Left hindlimb (tissue), 1 donor: ENCODE data around the gene PTGER2.

Experiments used
- DNase-seq: peaks from one replicate; pipeline ENCODE4 v3.0.0-alpha.2; 2018

PTGER2 gene

DNA sequence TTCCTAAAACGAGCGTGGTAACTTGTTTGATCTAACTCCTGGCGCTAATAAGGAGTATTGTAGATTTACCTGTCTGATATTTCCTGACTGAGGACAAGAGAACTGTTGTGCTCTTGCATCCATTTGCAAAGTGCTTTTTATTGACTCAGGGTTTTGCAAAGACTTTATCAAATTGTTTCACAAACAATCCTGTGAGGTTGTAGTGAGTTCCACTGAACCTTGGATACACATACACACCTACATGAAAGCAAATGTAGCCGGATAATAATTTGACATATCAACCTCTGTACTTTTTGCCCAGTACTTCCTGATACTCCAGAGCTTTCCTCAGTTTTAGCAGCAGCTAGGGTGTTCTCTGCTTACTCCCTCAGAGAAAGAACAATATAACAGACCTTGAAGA, 6.7 kb upstream of the PTGER2 start:
- DNase-seq, result no peak

- no peak for DNase-seq
Measured at GRCh38 chr14:52307905-52308304, 6.2 kb upstream of the PTGER2 start.

DNA sequence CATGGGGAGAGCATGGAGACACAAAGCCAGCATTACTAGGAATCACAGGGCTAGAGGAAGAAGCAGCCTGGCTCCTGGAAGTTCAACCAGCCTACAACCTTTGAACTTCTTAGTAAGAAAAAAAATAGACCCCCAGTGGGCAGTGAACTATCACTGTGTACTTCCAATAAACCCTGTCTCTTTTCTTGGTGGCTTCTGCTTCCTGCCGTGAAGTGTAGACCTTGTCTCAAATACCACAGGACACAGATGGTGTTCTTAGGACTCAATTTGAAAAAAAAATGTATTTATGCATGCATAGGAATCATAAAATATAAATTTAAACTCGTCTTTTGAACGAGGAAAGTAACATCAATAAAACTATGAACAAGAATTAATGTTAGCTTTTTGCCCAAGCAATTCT, 3.6 kb upstream of the PTGER2 start:
- DNase-seq, result no peak

- DNase-seq, result peak; percentile 44
Measured at GRCh38 chr14:52312931-52313355, 1.2 kb upstream of the PTGER2 start.

GRCh38 chr14:52313462-52313861, 650 bp upstream of the PTGER2 start:
- DNase-seq, result no peak

- peak; percentile 39 for DNase-seq
Measured at GRCh38 chr14:52314595-52315354, 663 bp downstream of the PTGER2 start.

- DNase-seq, result no peak
Measured at GRCh38 chr14:52315355-52315718, 1.2 kb downstream of the PTGER2 start.

GRCh38 chr14:52318062-52318461, 4.0 kb downstream of the PTGER2 start:
- DNase-seq, result no peak

DNA sequence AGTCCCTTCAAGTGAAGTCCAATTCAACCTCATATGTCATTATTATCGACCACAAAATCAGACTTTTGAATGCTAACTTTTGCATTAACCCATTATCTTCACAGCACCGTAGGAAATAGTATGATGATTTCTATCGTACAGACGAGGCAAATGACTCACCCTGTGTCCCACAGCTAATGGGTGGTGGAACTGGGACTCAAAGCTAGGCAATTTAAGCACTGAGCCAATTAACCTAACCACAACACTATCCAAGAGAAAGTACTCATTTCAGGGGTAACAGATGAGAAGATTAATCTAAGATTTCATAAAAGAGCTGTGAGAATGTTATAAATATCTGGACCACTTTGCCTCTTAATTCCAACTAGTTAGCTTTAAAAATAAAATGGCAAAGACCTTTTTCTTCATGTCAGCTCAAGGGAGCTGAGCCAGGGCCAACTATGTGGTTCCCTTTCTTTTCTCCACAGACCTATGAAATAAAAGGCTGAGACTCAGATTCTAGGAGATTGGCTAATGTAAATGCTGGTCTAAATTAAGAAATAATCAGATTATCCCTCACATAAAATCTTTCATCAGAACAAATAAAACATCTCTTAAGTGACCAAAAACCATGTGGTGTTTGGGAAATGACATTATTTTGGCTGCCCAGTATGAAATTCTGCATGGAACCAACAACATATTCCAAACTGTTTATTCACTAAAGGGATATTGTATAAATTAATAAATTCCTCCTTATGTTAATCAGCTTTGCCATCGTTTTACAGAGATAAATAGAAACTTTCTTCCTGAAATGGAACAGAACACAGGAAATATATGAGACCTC, 4.9 kb downstream of the PTGER2 start:
- no peak for DNase-seq

- no peak for DNase-seq
Measured at GRCh38 chr14:52319919-52320318, 5.8 kb downstream of the PTGER2 start.

DNA sequence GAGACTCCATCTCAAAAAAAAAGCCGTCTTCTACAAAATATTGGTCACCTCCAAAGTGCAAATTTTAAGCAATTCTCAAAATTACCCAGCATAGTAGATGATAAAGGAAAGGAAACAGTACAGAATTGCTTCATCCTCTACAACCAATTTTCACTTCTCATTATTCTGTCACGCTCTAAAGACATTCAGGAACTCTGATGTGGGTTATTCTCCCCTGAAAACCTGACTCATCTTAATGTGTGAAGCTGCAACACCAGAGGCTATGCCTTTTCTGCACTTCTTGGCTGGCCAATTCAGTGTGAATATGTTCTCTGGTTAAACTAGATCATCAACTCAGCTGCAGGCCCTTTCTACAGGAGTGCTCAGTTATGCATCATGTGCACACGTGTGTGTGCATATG, 11.0 kb downstream of the PTGER2 start:
- no peak for DNase-seq

DNA sequence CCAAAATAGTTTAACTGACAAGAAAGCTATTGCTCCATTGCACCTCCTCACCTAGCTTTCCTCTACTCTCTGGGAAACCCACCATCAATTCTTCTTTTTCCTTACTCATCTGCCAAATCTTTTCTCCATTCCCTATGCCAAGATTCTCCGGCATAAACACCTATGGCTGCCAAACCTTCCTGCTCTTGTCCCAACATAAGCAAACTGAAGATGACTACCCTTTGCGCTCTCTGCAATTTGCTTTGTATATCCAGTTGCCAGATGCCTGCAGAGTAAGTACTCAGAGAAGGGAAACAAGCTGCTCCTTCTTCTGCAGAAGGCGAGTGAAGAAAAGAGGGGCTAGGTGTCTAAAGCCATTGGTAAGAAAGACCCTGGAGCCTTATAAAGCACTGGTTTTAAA, 11.5 kb downstream of the PTGER2 start:
- DNase-seq, result no peak

DNA sequence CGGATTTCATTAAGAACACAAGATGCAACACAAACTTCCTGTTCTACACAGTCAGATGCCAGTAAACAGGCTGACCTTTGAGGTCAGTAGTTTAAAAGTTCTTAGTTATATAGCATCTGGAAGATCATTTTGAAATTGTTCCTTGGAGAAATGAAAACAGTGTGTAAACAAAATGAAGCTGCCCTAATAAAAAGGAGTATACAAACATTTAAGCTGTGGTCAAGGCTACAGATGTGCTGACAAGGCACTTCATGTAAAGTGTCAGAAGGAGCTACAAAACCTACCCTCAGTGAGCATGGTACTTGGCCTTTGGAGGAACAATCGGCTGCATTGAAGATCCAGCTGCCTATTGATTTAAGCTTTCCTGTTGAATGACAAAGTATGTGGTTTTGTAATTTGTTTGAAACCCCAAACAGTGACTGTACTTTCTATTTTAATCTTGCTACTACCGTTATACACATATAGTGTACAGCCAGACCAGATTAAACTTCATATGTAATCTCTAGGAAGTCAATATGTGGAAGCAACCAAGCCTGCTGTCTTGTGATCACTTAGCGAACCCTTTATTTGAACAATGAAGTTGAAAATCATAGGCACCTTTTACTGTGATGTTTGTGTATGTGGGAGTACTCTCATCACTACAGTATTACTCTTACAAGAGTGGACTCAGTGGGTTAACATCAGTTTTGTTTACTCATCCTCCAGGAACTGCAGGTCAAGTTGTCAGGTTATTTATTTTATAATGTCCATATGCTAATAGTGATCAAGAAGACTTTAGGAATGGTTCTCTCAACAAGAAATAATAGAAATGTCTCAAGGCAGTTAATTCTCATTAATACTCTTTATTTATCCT, 13.5 kb downstream of the PTGER2 start:
- DNase-seq, result no peak

DNA sequence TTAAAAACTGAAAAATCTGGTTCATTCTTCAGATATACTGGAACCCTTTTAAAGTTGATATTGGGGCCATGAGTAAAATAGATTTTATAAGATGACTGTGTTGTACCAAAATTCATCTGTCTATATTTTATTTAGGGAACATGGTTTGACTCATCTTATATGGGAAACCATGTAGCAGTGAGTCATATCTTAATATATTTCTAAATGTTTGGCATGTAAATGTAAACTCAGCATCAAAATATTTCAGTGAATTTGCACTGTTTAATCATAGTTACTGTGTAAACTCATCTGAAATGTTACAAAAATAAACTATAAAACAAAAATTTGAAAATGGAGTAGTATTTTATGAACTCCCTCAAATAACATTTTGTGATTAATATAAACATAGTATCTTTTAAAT, 14.2 kb downstream of the PTGER2 start:
- DNase-seq, result no peak

DNA sequence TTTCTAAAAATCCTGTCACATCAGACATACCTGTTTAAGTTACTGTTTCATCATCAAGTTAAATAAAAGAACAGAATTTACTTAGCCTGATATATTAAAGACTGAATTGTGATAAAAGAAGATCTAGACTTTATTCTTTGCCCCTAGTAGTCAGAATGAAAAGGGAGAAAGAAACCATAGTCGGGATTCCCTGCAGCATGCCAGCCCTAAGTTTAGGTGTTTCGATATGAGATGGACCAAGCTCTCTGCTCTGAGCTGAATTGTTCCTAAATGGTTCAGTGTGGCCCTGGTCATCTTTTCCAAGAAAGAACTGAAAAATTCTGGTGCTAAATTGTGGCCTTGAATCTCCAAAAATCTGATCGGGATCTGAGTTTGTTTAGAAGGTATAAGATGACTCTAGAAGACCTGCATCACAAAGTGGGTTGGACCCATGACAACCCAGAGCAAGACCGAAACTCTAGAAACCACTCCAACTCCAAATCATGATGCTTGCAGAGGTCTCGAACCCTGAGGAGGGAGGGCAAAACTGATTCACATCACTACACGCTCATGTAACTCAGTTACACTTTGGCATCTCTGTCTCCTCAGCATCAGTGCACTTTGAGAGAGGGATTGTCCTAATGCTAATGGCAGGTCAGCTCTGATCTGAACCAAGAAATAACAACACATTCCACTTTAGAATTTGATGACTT, 15.7 kb downstream of the PTGER2 start:
- no peak for DNase-seq

DNA sequence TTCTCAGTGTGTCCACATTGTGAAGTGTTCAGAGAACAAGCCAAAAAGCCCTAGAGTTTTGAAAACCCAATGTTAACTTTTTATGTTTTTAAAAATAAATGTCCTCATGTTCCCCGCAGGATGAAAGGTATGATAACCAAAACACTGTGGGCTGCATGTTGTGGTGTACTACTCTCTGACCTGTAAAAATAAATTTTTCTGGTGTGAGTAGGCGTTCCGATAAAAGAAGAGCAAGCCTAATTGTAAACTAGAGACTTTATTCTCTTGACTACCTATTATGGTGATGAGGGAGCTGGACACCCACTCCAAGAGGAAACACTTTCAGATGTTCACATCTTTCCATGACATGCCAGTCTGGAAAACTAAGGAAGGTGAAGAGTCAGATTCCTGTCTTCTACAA, 18.2 kb downstream of the PTGER2 start:
- DNase-seq, result no peak

- DNase-seq, result no peak
Measured at GRCh38 chr14:52333108-52333507, 19.0 kb downstream of the PTGER2 start.

GRCh38 chr14:52333823-52334657, 19.9 kb downstream of the PTGER2 start:
- DNase-seq, result no peak

DNA sequence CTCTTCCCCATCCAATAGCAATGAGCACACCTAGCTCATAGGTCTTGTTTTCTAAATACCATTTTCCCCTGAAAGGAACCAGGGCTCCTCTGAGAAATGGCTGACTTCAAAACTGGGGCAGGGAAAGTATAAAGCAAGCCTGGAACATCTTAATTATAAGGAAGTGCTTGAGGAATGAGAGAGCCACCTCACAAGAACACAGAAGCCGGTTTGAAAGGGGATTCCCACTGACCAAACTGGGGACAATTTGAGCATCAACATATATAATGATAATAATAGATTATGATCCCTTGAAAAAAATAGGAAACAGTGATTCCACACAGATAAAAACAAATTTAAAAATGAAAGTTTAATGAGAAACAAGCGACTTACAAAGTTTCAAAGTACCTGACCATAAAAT, 22.1 kb downstream of the PTGER2 start:
- no peak for DNase-seq

DNA sequence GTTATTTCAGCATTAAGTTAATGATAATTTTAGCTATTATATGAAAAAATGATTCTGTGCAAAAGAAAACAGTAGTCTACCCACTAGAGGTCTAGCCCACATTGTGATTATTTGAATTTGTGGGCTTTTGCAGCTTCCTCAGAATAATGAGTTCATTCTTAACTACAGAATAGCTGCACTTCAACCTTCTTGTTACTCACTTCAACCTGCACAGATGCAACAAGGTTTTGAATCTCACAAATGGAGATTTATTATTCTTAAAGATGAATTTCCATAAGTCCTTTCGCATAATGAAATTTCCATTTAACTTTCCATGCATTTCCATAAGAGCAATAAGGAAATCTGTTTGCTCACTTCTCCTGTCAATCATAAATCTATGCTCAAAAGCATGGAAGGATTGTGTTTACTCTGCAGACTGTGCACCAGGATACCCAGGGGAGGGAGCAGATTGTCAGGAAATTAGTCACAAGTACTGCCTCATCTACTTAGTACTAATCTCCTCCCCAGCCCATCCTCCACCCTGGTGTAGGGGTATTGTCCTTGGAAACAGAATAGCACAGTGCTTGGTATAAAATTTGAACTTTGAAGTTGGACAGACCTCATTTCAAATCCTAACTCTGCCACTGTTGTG, 24.1 kb downstream of the PTGER2 start:
- DNase-seq, result no peak

- DNase-seq, result no peak
Measured at GRCh38 chr14:52339262-52339661, 25.1 kb downstream of the PTGER2 start.
